Activated CD4-positive, alpha-beta T cell treated with anti-CD3 and anti-CD28 coated beads for 1 hour (primary cell): ENCODE results near the gene BEST4.
"Not testable (repeated sequence)": the region's sequence is repeated elsewhere in the genome, so short reads cannot be mapped to it uniquely, and the experiment has no call there.

Source experiments
- DNase-seq: peaks from one replicate; pipeline ENCODE4 v3.0.0-alpha.2; 2020

The BEST4 gene

GRCh38 chr1:44819196-44819607, 31.2 kb upstream of the BEST4 start:
- DNase-seq, result no peak

DNA sequence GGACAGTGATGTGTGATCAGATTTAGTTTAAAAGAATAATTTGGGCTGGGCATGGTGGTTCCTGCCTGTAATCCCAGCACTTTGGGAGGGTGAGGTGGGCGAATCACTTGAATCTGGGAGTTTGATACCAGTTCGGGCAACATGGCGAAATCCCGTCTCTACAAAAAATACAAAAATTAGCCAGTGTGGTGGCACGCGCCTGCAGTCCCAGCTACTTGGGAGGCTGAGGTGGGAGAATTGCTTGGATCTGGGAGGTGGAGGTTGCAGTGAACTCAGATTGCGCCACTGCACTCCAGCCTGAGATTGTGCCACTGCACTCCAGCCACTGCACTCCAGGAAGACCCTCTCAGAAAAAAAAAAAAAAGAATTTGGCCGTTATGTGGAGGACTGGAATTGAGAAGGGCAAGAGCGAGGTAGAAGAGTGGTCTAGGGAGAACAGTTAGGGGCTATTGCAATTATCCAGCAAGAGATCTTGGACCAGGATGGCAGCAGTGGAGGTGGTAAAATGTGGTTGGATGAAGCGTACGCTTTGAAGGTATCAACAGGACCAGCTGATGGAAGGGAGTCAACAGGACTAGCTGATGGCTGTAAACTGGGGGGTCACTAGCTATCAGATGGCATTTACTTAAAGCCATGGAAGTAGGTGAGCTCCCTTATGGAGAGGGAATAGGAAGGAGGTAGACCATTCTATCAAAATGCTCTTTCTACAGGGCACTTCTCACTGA, 30.0 kb upstream of the BEST4 start:
- no peak for DNase-seq

DNA sequence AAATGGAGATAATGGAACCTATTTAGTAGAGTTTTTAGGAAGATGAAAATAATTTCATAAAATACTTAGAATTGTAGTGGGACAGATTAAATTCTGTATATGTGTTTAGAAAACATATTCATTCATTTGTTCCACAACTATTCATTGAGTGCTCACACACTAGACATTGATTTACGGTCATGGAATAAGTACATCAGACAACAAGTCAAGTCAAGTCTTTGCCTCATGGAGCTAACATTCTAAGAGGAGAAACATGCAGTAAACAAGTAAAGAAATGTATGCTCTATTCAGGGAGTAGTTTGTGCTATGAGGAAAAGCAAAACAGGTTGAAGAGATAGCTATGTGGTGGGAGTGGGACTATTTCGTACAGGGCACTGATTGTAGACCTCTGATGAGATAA, 29.3 kb upstream of the BEST4 start:
- DNase-seq, result no peak

- not testable (repeated sequence) for DNase-seq
These were observed 28.0 kb upstream of the BEST4 start for GRCh38 chr1:44815926-44816325.

GRCh38 chr1:44812822-44813543, 25.0 kb upstream of the BEST4 start:
- no peak for DNase-seq

- DNase-seq, result no peak
These were observed 23.3 kb upstream of the BEST4 start for GRCh38 chr1:44811234-44811633.

- DNase-seq, result not testable (repeated sequence)
These were observed 22.8 kb upstream of the BEST4 start for GRCh38 chr1:44810762-44811105.

DNA sequence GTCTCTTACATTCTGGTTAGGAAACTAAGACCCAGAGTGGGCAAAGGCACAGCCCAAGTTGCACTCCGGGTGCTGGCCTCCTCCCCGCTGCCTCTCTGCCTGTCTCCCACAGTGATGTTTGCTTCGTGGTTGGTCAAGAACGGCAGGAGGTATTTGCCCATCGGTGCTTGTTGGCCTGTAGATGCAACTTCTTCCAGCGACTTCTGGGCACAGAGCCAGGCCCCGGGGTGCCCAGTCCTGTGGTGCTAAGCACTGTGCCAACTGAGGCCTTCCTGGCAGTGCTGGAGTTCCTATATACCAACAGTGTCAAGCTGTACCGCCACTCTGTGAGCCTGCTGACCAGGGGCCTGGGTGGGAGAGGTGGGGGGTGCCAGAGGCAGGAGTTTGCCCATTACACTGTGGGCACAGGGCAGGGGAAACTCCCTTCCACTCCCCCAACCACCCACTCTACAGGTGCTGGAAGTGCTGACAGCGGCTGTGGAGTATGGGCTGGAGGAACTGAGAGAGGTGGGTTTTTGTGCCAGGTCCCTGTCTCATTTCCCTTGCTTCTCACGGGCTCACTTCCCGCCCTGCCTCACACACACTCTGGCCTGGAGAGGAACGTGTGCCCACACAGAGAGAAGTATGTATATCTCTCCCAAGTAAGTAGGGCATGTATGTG, 22.3 kb upstream of the BEST4 start:
- DNase-seq, result no peak

- peak; percentile 84 for DNase-seq
These were observed 21.3 kb upstream of the BEST4 start for GRCh38 chr1:44808938-44809917.

DNA sequence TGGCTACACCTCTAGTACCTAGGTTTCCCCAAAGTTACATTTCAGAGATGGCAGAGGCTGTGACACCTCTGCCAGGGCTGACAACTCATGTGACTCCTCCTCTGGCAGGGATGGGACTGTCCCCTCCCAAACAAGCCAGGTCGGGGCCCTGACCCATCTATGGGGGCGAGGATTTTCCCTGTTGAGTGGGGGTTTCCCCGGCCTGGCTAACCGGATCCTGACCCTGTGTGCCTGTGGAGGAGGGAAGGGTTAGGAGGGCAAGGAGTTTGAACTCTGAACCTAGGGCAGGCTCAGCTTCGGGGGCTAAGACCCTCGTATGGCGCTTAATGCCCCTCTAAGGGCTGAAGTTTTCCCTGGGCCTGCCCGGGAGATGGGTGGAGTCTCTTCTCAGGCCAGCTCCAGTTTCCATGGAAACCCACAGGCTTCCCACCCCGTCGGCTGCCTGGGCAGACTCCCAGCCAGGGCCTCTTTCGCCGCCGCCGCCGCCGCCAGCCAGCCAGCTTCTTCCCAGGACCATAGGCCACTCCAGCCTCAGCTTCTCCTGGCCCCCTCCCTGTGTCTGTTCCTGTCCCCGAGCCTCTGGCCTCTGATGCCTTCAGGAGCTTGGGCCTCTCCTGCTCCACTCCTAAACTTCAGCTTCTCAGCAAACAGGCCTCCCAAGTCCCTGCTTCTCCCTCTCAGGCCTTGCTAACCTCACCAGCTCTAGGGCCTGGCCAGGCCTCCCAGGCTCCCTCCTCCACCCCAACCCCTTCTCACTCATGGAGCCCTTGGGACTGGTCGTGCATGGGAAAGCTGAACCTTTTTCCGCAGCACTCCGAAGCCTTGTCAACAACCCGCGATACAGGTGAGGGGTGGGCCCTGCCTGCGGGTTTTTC, 20.3 kb upstream of the BEST4 start, which contains the start of gene BTBD19:
Gene BTBD19, plus strand, starts transcription at position 461 of the 875 bp plus-strand sequence. Its CDS starts 298 bp downstream, at position 759.
- DNase-seq, result no peak

DNA sequence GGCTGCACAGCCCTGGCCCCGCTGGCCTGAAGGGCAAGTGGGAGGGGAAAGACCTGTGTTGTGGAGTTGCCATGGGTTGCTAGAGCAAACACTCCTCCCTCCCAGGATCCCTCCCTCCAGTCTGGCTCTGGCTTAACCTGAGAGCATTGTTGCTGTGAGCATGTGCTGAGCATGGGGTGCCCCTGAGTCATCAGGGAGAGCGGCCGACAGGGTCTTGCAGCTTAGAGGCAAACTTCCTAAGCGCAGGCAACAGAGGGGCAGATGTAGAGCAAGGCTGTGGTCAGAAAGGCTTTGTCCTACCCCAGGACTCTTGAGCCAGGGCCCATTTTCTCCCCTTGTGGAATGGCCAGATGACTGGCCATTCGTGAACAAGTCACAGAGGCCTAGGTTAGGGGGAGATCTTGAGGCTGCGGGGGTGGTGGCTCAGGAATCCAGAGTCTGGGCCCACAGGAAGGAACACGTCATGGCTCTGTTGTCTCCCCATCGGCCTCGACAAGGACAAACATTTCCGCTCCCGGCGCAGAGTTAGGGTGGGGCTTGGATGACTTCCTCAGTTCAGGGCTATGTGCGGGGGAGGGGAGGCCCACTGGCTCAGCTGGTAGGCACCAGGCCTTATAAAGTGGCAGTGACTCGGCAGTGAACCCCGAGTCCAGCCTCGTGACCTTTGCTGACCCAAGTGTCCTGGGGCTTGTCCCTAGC, 19.5 kb upstream of the BEST4 start:
- peak; percentile 83 for DNase-seq

DNA sequence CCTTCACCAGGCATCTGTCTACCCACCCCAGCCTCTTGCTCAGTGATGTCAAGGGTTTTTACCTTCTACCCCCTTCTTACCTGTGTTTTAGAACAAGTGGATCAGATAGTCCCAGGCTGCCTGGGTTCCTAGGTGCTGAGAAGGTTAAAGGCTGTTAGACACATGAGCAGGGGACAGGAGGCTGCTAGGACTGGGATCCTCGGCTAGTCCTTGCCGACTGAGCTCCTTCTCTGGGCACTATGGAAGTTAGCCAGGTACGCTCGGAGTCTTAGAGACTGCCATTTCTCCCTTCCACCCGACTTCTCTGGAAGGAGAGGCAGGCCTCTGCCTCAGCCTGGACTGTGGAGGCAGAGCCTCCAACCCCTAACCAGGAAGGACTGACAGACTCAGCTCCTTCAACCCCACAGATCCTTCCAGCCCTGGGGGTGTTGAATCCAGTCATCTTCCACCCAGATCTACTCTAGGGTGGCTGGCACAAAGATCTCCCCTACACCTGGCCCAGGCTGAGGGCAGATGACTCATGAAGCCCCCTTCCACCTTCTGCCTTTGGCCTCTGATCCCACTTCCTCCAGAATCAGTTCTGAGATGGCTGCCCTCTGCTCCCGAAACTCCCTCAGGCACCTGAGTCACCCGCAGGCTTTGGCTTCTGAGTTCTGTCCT, 18.9 kb upstream of the BEST4 start, which contains the start of gene DYNLT4:
Gene DYNLT4, minus strand, starts transcription at position 648 of the 660 bp plus-strand sequence. CDS start 683 bp downstream, outside the sequence.
- no peak for DNase-seq

GRCh38 chr1:44806025-44806703, 18.2 kb upstream of the BEST4 start:
- no peak for DNase-seq

DNA sequence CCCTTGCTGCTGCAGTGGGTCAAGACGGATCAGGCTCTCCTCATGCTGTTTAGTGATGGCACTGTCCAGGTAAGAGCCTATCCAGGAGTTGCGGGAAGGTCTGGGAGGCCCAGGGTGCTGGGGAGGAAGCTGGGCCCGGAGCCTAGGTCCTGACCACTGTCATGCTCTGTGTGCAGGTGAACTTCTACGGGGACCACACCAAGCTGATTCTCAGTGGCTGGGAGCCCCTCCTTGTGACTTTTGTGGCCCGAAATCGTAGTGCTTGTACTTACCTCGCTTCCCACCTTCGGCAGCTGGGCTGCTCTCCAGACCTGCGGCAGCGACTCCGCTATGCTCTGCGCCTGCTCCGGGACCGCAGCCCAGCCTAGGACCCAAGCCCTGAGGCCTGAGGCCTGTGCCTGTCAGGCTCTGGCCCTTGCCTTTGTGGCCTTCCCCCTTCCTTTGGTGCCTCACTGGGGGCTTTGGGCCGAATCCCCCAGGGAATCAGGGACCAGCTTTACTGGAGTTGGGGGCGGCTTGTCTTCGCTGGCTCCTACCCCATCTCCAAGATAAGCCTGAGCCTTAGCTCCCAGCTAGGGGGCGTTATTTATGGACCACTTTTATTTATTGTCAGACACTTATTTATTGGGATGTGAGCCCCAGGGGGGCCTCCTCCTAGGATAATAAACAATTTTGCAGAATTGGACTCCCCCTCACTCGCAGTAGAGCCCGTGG, 17.5 kb upstream of the BEST4 start:
- no peak for DNase-seq

DNA sequence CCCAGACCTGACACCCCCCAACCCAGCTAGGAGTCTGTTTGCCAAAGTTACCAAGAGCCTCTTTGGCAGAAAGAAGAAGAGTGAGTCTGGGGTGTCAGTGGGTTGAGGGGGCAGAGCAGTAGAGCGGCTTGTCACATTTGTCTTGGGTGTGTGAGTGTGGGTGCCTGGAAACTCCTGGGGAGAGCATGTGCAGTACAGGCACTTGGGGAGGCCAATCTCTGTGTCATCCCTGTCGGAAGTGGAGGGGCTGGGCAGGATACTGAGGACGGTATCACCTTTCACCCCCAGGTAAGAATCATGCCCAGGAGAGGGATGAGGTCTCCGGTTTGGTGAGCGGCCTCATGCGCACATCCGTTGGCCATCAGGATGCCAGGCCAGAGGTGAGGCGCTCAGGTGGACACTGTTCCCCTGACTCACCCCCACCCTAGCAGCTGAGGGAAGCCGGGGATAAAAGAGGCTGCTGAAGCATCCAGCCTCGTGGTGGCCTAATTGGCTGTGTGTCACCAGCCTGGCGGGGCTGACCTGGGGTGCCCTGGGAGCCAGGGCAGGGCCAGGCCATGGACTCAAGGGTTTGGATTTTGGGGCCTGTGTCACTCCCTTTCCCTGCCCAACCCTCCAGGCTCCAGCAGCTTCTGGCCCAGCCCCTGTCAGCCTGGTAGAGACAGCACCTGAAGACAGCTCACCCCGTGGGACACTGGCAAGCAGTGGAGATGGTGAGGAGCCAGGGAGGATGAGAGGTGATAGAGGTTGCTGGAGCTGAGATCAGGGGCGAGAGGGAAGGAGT, 15.5 kb upstream of the BEST4 start:
- no peak for DNase-seq

DNA sequence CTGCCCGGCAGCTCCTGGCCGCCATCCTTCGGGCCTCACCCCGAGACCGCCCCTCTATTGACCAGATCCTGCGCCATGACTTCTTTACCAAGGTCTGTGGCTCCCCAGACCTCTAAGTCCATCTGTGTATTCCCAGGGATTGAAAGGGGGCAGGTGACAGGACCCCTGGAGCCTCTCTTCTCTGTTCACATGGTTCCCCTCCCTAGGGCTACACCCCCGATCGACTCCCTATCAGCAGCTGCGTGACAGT, 15.0 kb upstream of the BEST4 start:
- no peak for DNase-seq

DNA sequence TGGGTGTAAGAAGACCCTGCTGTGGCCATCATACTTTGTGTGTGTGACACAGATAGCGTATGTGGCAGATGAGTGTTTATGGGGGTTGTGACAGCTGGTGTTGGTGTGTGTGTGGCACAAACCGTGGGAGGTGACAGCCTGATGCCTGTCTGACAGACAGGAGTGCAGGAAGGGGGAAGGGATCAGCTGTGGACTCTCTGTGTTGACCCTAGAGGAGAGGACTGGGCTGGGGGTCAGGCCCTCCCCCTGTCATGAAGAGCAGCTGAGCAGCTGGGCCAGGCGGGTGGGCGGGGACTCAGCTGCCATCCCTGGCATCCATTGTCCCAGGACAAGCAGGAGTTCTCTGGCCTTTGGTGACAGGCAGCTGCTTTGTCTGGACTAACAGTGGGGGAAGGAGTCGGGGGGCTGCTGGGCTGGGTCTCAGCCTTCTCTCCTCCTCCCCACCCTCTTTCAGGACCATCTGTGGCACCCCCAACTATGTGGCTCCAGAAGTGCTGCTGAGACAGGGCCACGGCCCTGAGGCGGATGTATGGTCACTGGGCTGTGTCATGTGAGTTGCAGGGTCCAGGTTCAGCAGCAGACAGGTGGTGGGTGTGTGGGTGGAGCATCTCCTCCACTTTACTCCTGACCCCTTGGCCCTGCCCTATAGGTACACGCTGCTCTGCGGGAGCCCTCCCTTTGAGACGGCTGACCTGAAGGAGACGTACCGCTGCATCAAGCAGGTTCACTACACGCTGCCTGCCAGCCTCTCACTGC, 14.5 kb upstream of the BEST4 start:
- no peak for DNase-seq
